Measurements from ENCODE around the gene SMIM32. TPM values are rescaled to one million over a fixed set of nuclear protein-coding genes. Genes with fewer than 3 reads are reported as not detected.

SMIM32 gene
- total and polyA plus RNA-seq, 2 donors (not counting 3 experiments of a cell fraction or from before 2014, with no cell fraction given): not detected

DNA sequence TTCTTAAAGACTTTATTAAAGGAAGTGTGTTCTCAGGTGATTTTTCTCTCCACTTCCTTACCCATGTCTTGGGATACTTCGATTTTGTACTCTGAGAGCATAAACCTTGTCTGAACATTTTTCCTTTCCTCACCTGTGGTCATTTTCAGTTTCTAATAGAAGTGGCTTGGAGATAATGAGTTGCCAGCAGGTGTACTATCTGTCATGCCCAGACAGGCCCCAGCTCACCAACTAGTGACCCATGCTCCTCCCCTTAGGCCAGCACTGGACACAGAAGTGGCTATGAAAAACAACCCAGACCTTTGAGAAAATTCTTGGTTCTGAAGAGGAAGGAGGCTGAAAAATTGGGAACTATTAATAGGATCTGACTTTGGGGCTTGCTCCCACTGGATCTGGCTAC, 49.2 kb upstream of the SMIM32 start:
- no peaks in the 10 kb centered on the region for H3K9me3 ChIP-seq (replicated peaks; ENCODE audit: control insufficient read depth, insufficient read depth, low read length)
- H4K20me1 ChIP-seq (replicated peaks; ENCODE audit: control insufficient read depth, extremely low read depth, insufficient read depth, low read length): no peaks in the 10 kb centered on the region
- POLR2A ChIA-PET: no interaction called here
- no peak for DNase-seq (ENCODE audit: low read depth, low spot score)
- H3K79me2 ChIP-seq (ENCODE audit: control insufficient read depth, insufficient read depth, low read length): no peaks in the 10 kb centered on the region
- H3K36me3 ChIP-seq (ENCODE audit: control insufficient read depth in 2 of 2, extremely low read depth in 1 of 2, insufficient read depth in 2 of 2, low read length in 2 of 2): no peaks in the 10 kb centered on the region
- H3K27ac ChIP-seq (ENCODE audit: insufficient read depth, low read depth, low read length): no peak overlapping the region
- TF ChIP-seq FOS (IDR thresholded peaks at IDR 0.05; ENCODE audit: borderline replicate concordance, insufficient read depth, low read length) (no peak), POLR2A (IDR thresholded peaks at IDR 0.05; ENCODE audit: low read depth, low read length) (no peak), POLR2AphosphoS5 (IDR thresholded peaks at IDR 0.05; ENCODE audit: insufficient read depth, low read depth, low read length) (no peak)
- intact Hi-C loops (cut with micrococcal nuclease): no loop called here
- no peaks in the 10 kb centered on the region for H3K4me1 ChIP-seq (ENCODE audit: control insufficient read depth, extremely low read depth, insufficient read depth, low read length)
- H3K4me2 ChIP-seq (ENCODE audit: insufficient read depth, low read length): no peak overlapping the region
- H3K9ac ChIP-seq (replicated peaks; ENCODE audit: extremely low read depth, insufficient read depth, low read length): no peak overlapping the region
- dilution Hi-C loops (cut with MboI; ENCODE audit: extremely low pct_ligation_motif_present, low sequenced_read_pairs): no loop called here
- no peaks in the 10 kb centered on the region for H3K9me1 ChIP-seq (replicated peaks; ENCODE audit: control insufficient read depth, extremely low read depth, insufficient read depth, low read length)
- CTCF ChIA-PET: interaction anchor here (1.0 to 1.3 kb wide), 2 partner anchors 10 to 17 kb away, joined by 3 read pairs; no protein-coding TSS in a partner anchor
- H3K27me3 ChIP-seq (ENCODE audit: control insufficient read depth in 2 of 2, insufficient read depth in 2 of 2, low read length in 2 of 2): peaks cover 2% of the 10 kb centered on the region in 2 experiments
- BruUV-seq (replicated peaks): no TSS peak
- no peak for FAIRE-seq
- H3K4me3 ChIP-seq (replicated peaks in 1 of 3; ENCODE audit: insufficient read depth in 1 of 3, low read depth in 1 of 3, low read length in 3 of 3): no peak overlapping the region
- no peak overlapping the region for H2AFZ ChIP-seq (ENCODE audit: low read depth, low read length)

- FAIRE-seq (no peak), DNase-seq (ENCODE audit: low read depth, low spot score) (no peak)
- no peak overlapping the region for H3K4me3 ChIP-seq (replicated peaks in 1 of 3; ENCODE audit: insufficient read depth in 1 of 3, low read depth in 1 of 3, low read length in 3 of 3)
- TF ChIP-seq MYC (IDR thresholded peaks at IDR 0.05; ENCODE audit: low read depth, low read length): no peak
- no peak for TF ChIP-seq MAX (IDR thresholded peaks at IDR 0.05; ENCODE audit: insufficient read depth, insufficient read length)
- TF ChIP-seq GATA2 (IDR thresholded peaks at IDR 0.05; ENCODE audit: insufficient read depth, insufficient read length, low read depth, low read length): no peak
- TF ChIP-seq JUN (IDR thresholded peaks at IDR 0.05; ENCODE audit: borderline replicate concordance, insufficient read depth, insufficient read length, low read depth): no peak
- no peak for TF ChIP-seq FOS (IDR thresholded peaks at IDR 0.05; ENCODE audit: borderline replicate concordance, insufficient read depth, low read length)
- no peak for TF ChIP-seq EZH2 (IDR thresholded peaks at IDR 0.05; ENCODE audit: borderline replicate concordance, low read depth, low read length, severe bottlenecking)
- TF ChIP-seq POLR2AphosphoS5 (IDR thresholded peaks at IDR 0.05; ENCODE audit: insufficient read depth, low read depth, low read length): no peak
- no peak for TF ChIP-seq CTCF (IDR thresholded peaks at IDR 0.05; ENCODE audit: extremely low read depth in 1 of 2, insufficient read depth in 1 of 2, low read depth in 1 of 2, low read length in 2 of 2)
- TF ChIP-seq POLR2A (IDR thresholded peaks at IDR 0.05; ENCODE audit: low read depth, low read length): no peak
- dilution Hi-C loops (cut with MboI; ENCODE audit: extremely low pct_ligation_motif_present, low sequenced_read_pairs): no loop called here
- ChIA-PET CTCF (interaction anchor here (1.4 to 1.9 kb wide), 2 partner anchors 9 to 212 kb away, joined by 3 to 12 read pairs; partner anchors contain the start of gene TGFBI), POLR2A (no interaction called here)
- peaks cover 2% of the 10 kb centered on the region in 2 experiments for H3K27me3 ChIP-seq (ENCODE audit: control insufficient read depth in 2 of 2, insufficient read depth in 2 of 2, low read length in 2 of 2)
- no peak overlapping the region for H3K4me2 ChIP-seq (ENCODE audit: insufficient read depth, low read length)
- no peaks in the 10 kb centered on the region for H3K4me1 ChIP-seq (ENCODE audit: control insufficient read depth, extremely low read depth, insufficient read depth, low read length)
- H4K20me1 ChIP-seq (replicated peaks; ENCODE audit: control insufficient read depth, extremely low read depth, insufficient read depth, low read length): no peaks in the 10 kb centered on the region
- H3K9me3 ChIP-seq (replicated peaks; ENCODE audit: control insufficient read depth, insufficient read depth, low read length): no peaks in the 10 kb centered on the region
- no peaks in the 10 kb centered on the region for H3K9me1 ChIP-seq (replicated peaks; ENCODE audit: control insufficient read depth, extremely low read depth, insufficient read depth, low read length)
- no peaks in the 10 kb centered on the region for H3K36me3 ChIP-seq (ENCODE audit: control insufficient read depth in 2 of 2, extremely low read depth in 1 of 2, insufficient read depth in 2 of 2, low read length in 2 of 2)
- H3K27ac ChIP-seq (ENCODE audit: insufficient read depth, low read depth, low read length): no peak overlapping the region
- no peak overlapping the region for H2AFZ ChIP-seq (ENCODE audit: low read depth, low read length)
- H3K9ac ChIP-seq (replicated peaks; ENCODE audit: extremely low read depth, insufficient read depth, low read length): no peak overlapping the region
- intact Hi-C loops (cut with micrococcal nuclease): no loop called here
- BruUV-seq (replicated peaks): no TSS peak
- H3K79me2 ChIP-seq (ENCODE audit: control insufficient read depth, insufficient read depth, low read length): no peaks in the 10 kb centered on the region
Observed at GRCh38 chr5:136240894-136241293, 47.9 kb upstream of the SMIM32 start.

Measured in endothelial cell of umbilical vein (primary cell).